ENCODE data around the gene TP63.

The TP63 gene

DNA sequence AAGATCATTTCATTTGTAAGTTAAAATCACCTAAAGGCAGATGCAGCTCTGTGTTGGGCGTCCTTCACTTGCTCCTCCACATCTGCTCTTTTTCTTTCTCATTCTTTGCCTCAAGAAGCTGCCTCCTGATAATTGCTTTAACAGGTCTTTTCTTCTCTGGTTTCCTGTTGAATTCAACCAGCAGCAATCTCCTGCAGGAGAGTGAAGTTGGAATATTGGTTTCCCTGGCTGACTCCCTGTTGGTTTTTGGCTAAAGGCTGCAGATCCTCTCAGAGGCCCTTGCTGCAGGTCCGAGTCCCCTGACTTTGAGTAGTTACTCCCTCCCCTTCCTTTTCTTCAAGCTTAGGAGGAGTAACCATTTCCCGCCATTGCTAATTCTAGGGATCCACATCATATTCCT, 4.2 kb downstream of the TP63 start:
- no peak overlapping the region for H3K27ac ChIP-seq (replicated peaks)
- DNase-seq (ENCODE audit: low read depth in 1 of 2, low spot score in 1 of 2), result no peak
- TF ChIP-seq GABPA (IDR thresholded peaks at IDR 0.05; ENCODE audit: low read depth) (no peak), POLR2AphosphoS5 (IDR thresholded peaks at IDR 0.05; ENCODE audit: low read depth) (no peak), SPI1 (IDR thresholded peaks at IDR 0.05; ENCODE audit: borderline replicate concordance, low read depth) (no peak)
- no peak overlapping the region for H3K4me3 ChIP-seq (replicated peaks; ENCODE audit: insufficient read depth, low read length)
- H3K27me3 ChIP-seq (ENCODE audit: insufficient read depth, poor library complexity, severe bottlenecking), result no peaks in the 10 kb centered on the region

DNA sequence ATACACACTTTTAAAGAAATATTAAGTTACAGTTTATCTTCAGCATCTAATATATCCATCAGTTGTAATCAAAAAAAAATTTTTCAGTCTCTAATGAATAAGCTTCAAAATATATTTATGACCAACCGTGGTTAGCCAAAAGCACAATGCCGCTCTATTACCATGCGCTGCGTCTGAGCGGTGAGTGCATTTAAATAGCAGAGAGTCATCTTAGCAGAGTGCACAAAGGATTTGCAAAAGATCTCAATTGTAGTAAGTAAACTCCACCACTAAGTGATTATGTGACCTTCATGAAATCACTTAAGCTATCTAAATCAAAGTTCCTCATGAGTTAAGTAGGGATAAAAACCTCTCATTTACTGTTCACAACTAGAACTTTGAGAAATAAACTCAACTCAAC, 4.9 kb downstream of the TP63 start:
- TF ChIP-seq POLR2AphosphoS5 (IDR thresholded peaks at IDR 0.05; ENCODE audit: low read depth), result no peak
- TF ChIP-seq, protein P1, sequence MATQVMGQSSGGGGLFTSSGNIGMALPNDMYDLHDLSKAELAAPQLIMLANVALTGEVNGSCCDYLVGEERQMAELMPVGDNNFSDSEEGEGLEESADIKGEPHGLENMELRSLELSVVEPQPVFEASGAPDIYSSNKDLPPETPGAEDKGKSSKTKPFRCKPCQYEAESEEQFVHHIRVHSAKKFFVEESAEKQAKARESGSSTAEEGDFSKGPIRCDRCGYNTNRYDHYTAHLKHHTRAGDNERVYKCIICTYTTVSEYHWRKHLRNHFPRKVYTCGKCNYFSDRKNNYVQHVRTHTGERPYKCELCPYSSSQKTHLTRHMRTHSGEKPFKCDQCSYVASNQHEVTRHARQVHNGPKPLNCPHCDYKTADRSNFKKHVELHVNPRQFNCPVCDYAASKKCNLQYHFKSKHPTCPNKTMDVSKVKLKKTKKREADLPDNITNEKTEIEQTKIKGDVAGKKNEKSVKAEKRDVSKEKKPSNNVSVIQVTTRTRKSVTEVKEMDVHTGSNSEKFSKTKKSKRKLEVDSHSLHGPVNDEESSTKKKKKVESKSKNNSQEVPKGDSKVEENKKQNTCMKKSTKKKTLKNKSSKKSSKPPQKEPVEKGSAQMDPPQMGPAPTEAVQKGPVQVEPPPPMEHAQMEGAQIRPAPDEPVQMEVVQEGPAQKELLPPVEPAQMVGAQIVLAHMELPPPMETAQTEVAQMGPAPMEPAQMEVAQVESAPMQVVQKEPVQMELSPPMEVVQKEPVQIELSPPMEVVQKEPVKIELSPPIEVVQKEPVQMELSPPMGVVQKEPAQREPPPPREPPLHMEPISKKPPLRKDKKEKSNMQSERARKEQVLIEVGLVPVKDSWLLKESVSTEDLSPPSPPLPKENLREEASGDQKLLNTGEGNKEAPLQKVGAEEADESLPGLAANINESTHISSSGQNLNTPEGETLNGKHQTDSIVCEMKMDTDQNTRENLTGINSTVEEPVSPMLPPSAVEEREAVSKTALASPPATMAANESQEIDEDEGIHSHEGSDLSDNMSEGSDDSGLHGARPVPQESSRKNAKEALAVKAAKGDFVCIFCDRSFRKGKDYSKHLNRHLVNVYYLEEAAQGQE (IDR thresholded peaks at IDR 0.05; ENCODE audit: insufficient replicate concordance, low read depth), result no peak
- TF ChIP-seq SPI1 (IDR thresholded peaks at IDR 0.05; ENCODE audit: borderline replicate concordance, low read depth), result no peak
- TF ChIP-seq GABPA (IDR thresholded peaks at IDR 0.05; ENCODE audit: low read depth), result no peak
- TF ChIP-seq, protein P2, sequence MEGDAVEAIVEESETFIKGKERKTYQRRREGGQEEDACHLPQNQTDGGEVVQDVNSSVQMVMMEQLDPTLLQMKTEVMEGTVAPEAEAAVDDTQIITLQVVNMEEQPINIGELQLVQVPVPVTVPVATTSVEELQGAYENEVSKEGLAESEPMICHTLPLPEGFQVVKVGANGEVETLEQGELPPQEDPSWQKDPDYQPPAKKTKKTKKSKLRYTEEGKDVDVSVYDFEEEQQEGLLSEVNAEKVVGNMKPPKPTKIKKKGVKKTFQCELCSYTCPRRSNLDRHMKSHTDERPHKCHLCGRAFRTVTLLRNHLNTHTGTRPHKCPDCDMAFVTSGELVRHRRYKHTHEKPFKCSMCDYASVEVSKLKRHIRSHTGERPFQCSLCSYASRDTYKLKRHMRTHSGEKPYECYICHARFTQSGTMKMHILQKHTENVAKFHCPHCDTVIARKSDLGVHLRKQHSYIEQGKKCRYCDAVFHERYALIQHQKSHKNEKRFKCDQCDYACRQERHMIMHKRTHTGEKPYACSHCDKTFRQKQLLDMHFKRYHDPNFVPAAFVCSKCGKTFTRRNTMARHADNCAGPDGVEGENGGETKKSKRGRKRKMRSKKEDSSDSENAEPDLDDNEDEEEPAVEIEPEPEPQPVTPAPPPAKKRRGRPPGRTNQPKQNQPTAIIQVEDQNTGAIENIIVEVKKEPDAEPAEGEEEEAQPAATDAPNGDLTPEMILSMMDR (IDR thresholded peaks at IDR 0.05; ENCODE audit: insufficient read depth, low read length), result no peak
- DNase-seq (ENCODE audit: low read depth in 1 of 2, low spot score in 1 of 2), result no peak
- H3K27me3 ChIP-seq (ENCODE audit: insufficient read depth, poor library complexity, severe bottlenecking), result no peaks in the 10 kb centered on the region
- no peak overlapping the region for H3K4me3 ChIP-seq (replicated peaks; ENCODE audit: insufficient read depth, low read length)
- H3K27ac ChIP-seq (replicated peaks), result no peak overlapping the region

DNA sequence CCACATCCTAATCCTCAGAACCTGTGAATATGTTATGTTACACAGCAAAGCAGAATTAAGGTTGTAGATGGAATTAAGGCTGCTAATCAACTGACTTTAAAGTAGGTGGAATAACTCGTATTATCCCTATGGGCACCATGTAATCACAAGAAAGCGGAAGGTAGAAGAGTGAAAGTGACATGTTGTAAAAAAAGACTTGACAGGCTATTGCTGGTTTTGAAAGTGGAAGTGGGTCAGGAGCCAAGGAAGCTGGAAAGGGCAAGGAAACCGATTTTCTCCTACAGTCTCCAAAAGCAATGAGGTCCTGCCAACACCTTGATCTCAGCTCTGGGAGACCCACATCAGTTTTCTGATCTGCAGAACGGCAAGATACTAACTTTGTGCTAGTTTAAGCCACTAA, 6.6 kb downstream of the TP63 start:
- H3K4me3 ChIP-seq (replicated peaks; ENCODE audit: insufficient read depth, low read length), result no peak overlapping the region
- no peaks in the 10 kb centered on the region for H3K27me3 ChIP-seq (ENCODE audit: insufficient read depth, poor library complexity, severe bottlenecking)
- no peak for DNase-seq (ENCODE audit: low read depth in 1 of 2, low spot score in 1 of 2)
- TF ChIP-seq, protein P1 (IDR thresholded peaks at IDR 0.05; ENCODE audit: insufficient replicate concordance, low read depth), result no peak
- no peak for TF ChIP-seq POLR2AphosphoS5 (IDR thresholded peaks at IDR 0.05; ENCODE audit: low read depth)
- H3K27ac ChIP-seq (replicated peaks), result no peak overlapping the region

DNA sequence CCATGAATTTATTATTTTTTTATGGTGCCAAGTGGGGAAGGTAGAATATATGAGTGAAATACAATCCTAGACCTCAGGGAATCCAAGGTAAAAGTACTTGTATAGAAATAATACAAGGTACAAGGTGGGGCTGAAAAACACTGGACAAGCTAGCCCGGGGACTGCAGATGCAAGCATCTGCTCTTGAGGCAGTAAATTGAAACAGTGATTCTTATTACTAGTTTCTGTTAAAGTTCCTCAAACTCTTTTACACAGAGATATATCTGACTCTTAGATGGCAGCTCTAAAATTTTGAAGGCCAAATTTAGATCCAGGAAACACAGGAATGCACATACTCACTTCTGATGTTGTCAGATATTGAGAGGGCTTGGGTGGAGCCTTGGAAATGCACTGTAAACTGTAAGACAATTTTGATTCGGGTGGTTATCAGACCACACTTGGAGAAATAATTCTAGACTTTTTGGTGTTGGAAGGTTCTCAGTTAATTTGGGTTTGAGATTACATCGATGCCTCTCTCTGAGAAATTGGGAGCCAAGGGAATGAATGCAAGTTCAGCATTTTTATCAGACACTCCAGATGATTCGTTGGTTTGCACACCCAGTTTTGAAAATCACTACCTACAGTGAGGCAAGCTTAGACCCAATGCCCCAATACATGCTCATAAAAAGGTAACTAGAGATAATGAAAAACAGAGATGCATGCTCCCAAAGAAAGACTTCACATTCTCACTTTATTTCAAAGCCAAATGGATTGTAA, 7.3 kb downstream of the TP63 start:
- Histone ChIP-seq H3K27me3 (ENCODE audit: insufficient read depth, poor library complexity, severe bottlenecking) (no peaks in the 10 kb centered on the region), H3K4me3 (replicated peaks; ENCODE audit: insufficient read depth, low read length) (no peak overlapping the region), H3K27ac (replicated peaks) (no peak overlapping the region)
- no peak for TF ChIP-seq POLR2AphosphoS5 (IDR thresholded peaks at IDR 0.05; ENCODE audit: low read depth)
- TF ChIP-seq, protein P2 (IDR thresholded peaks at IDR 0.05; ENCODE audit: insufficient read depth, low read length), result no peak
- no peak for TF ChIP-seq SPI1 (IDR thresholded peaks at IDR 0.05; ENCODE audit: borderline replicate concordance, low read depth)
- TF ChIP-seq GABPA (IDR thresholded peaks at IDR 0.05; ENCODE audit: low read depth), result no peak
- TF ChIP-seq, protein P1 (IDR thresholded peaks at IDR 0.05; ENCODE audit: insufficient replicate concordance, low read depth), result no peak
- DNase-seq (ENCODE audit: low read depth in 1 of 2, low spot score in 1 of 2), result no peak
